GM12878 (cell line): ENCODE results near the gene MS4A4E. TPM values are rescaled to one million over a fixed set of nuclear protein-coding genes. Genes with fewer than 3 reads are reported as not detected.

Source experiments
- ATAC-seq: fragments of 200-7000 bp; cut with Tn5 transposase; 3 replicates; pipeline ENCODE4 v1.9.1; 2020; ENCODE audit warnings: mild to moderate bottlenecking, moderate library complexity
- BruUV-seq: library from RNA; stranded (reverse); fragments of 400-500 nt; replicated peaks from 2 replicates; lab custom pipeline; 2021; lab: Mats Ljungman, UMichigan
- CTCF ChIA-PET: fragments of 300-600 bp; sonication (Branson Sonifier 250); formaldehyde crosslinking; extraction: SDS; loops from one replicate; lab custom pipeline; 2021; ENCODE audit warnings: inconsistent platforms; lab: Yijun Ruan, JAX
- POLR2A ChIA-PET: fragments of 350-600 bp; formaldehyde crosslinking; extraction: SDS; loops from one replicate; lab custom pipeline; 2021; ENCODE audit warnings: inconsistent platforms; lab: Charles Lee
- RAD21 ChIA-PET: fragments of 300-600 bp; sonication (Branson Sonifier 250); formaldehyde crosslinking; loops from one replicate; lab custom pipeline; 2023; ENCODE audit warnings: antibody characterized with exemption; ENCODE audit not compliant: unreplicated experiment; lab: Charles Lee
- SMC1A ChIA-PET: fragments of 300-600 bp; sonication (Branson Sonifier 250); formaldehyde crosslinking; loops from one replicate; lab custom pipeline; 2023; ENCODE audit not compliant: unreplicated experiment, uncharacterized antibody; lab: Charles Lee
- DNase-seq: peaks from one replicate; pipeline ENCODE4 v3.0.0-alpha.2; 2011; ENCODE audit warnings: low read depth, low spot score
- FAIRE-seq: peaks from 3 replicates; lab custom pipeline; 2011; peaks lifted over from hg19 to GRCh38; lab: Jason Lieb, UNC
- H2AFZ ChIP-seq: 2 replicates; pipeline ENCODE4 v1.6.0; 2011; ENCODE audit warnings: low read depth, low read length, control low read depth; ENCODE audit not compliant: control insufficient read depth
- H3K27ac ChIP-seq: 2 replicates; pipeline ENCODE4 v1.5.1; 2011; ENCODE audit warnings: control low read depth; ENCODE audit not compliant: control insufficient read depth, insufficient read depth
- H3K27me3 ChIP-seq, 2 experiments: replicated peaks in 1 of 2; 2 replicates each; pipeline versions ENCODE4 v1.6.0 to v1.6.1; 2011; ENCODE audit warnings: low read length in 1 of 2; ENCODE audit not compliant: control insufficient read depth in 2 of 2, insufficient read depth in 2 of 2
- H3K36me3 ChIP-seq, 2 experiments: 2 replicates each; pipeline ENCODE4 v1.5.1; 2011; ENCODE audit warnings: low read length in 1 of 2; ENCODE audit not compliant: control insufficient read depth in 2 of 2, insufficient read depth in 2 of 2
- H3K4me1 ChIP-seq: 2 replicates; pipeline ENCODE4 v1.6.1; 2011; ENCODE audit warnings: mild to moderate bottlenecking, low read length, moderate library complexity, mixed read lengths; ENCODE audit not compliant: control insufficient read depth, insufficient read depth
- H3K4me2 ChIP-seq: 2 replicates; pipeline ENCODE4 v1.6.0; 2011; ENCODE audit warnings: control low read depth; ENCODE audit not compliant: control insufficient read depth, insufficient read depth
- H3K4me3 ChIP-seq: fragments of 200-600 bp; sonication (generic); 2 replicates; pipeline ENCODE4 v1.5.1; 2016
- H3K79me2 ChIP-seq: 2 replicates; pipeline ENCODE4 v1.6.0; 2011; ENCODE audit warnings: low read length; ENCODE audit not compliant: control insufficient read depth, insufficient read depth
- H3K9ac ChIP-seq: 2 replicates; pipeline ENCODE4 v1.8.0; 2011; ENCODE audit warnings: low read length, control low read depth, mixed read lengths; ENCODE audit not compliant: control insufficient read depth, insufficient read depth
- H3K9me3 ChIP-seq: replicated peaks from 3 replicates; pipeline ENCODE4 v1.5.1; 2011; ENCODE audit warnings: mild to moderate bottlenecking, low read length; ENCODE audit not compliant: control insufficient read depth, insufficient read depth
- H4K20me1 ChIP-seq: 2 replicates; pipeline ENCODE4 v1.6.0; 2011; ENCODE audit not compliant: control insufficient read depth, insufficient read depth
- ATF3 ChIP-seq: IDR thresholded peaks from 2 replicates; pipeline ENCODE4 v1.6.1; 2011; ENCODE audit warnings: low read depth, mild to moderate bottlenecking, low read length, moderate library complexity, borderline replicate concordance; ENCODE audit errors: extremely low read depth
- CHD1 ChIP-seq: IDR thresholded peaks from 2 replicates; pipeline ENCODE4 v1.6.1; 2012; ENCODE audit warnings: low read depth, low read length, improper control_type of control experiment
- CREB1 ChIP-seq: IDR thresholded peaks from 2 replicates; pipeline ENCODE4 v1.6.1; 2012; ENCODE audit warnings: low read depth, mild to moderate bottlenecking, inconsistent platforms
- FOXM1 ChIP-seq: IDR thresholded peaks from 2 replicates; pipeline ENCODE4 v1.6.1; 2012; ENCODE audit warnings: low read depth, mild to moderate bottlenecking, inconsistent platforms, low read length, moderate library complexity
- HSF1 ChIP-seq: fragments of 150-350 bp; IDR thresholded peaks from 2 replicates; pipeline ENCODE4 v1.6.1; 2014; ENCODE audit warnings: mild to moderate bottlenecking, low read depth, low read length
- MXI1 ChIP-seq: fragments of 150-350 bp; IDR thresholded peaks from 2 replicates; pipeline ENCODE4 v1.6.1; 2011; ENCODE audit warnings: low read depth, mild to moderate bottlenecking, inconsistent platforms, low read length, improper control_type of control experiment
- NRF1 ChIP-seq: conservative IDR thresholded peaks from 2 replicates; pipeline ENCODE4 v1.6.1; 2011; ENCODE audit warnings: mild to moderate bottlenecking, low read depth, low read length, improper control_type of control experiment
- WGBS: methylation state at CpG from one replicate; pipeline ENCODE4 v1.1.6; 2016; ENCODE audit warnings: low lambda C conversion rate; ENCODE audit not compliant: insufficient replicate concordance, insufficient coverage; ENCODE audit errors: missing lambda C conversion rate; 5-methylcytosine and 5-hydroxymethylcytosine counted together
- in situ Hi-C: fragments of 300-500 bp; cut with MboI; formaldehyde crosslinking; loops from 9 replicates; pipeline ENCODE4 v1.14.3; 2018; ENCODE audit warnings: mixed read lengths
- intact Hi-C: fragments of 100-400 bp; cut with micrococcal nuclease; formaldehyde crosslinking; loops from one replicate; pipeline ENCODE4 v1.14.2; 2022; ENCODE audit not compliant: unreplicated experiment
- polyA plus RNA-seq, 11 experiments: library from polyadenylated mRNA; depleted of rRNA in 4 of 11; unstranded in 6 of 11; stranded (reverse) in 5 of 11; fragments of >200 nt; fragmentation: Nextera tagmentation in 4 of 11; fragmentation: Illumina TruSeq in 1 of 11; extraction: Ambion mirVana in 4 of 11; extraction: Trizol in 1 of 11; gene quantifications; 1 replicate in 1 of 11; 2 replicates in 10 of 11; pipeline versions ENCODE4 v1.2.1 to v1.2.3, GENCODE V29; 2011 to 2016; ENCODE audit warnings: inconsistent platforms in 2 of 11, missing spikeins in 2 of 11, low read depth in 1 of 11
- total RNA-seq, 4 experiments: library from RNA; depleted of rRNA in 3 of 4; stranded (reverse); fragments of >200 nt in 3 of 4; fragmentation: Illumina TruSeq in 1 of 4; extraction: Trizol in 1 of 4; gene quantifications; 2 replicates each; pipeline versions ENCODE4 v1.2.1 to v1.2.3, GENCODE V29; 2013 to 2021

MS4A4E gene
- total and polyA plus RNA-seq, 10 of the 15 experiments (the other 5 are each of a cell fraction or from before 2014, with no cell fraction given): 0.06 to 0.92 (median 0.45) TPM; not detected in 3

GRCh38 chr11:60169264-60169915, 73.5 kb downstream of the MS4A4E start (continued):
- TF ChIP-seq CHD1: no peak
- TF ChIP-seq ATF3: no peak
- TF ChIP-seq NRF1: no peak
- TF ChIP-seq HSF1: no peak
- TF ChIP-seq CREB1: no peak

GRCh38 chr11:60168306-60168705, 74.6 kb downstream of the MS4A4E start:
- 8% methylated on average over 6 of the region's 6 CpGs for WGBS
- ChIA-PET RAD21 (no interaction called here), SMC1A (interaction anchor here (0.8 kb wide), 1 partner anchor 28 kb away, joined by 3 read pairs; no protein-coding TSS in a partner anchor), POLR2A (no interaction called here), CTCF (interaction anchor here (2.3 kb wide), 1 partner anchor 83 kb away, joined by 11 read pairs; no protein-coding TSS in a partner anchor)
- DNase-seq: no peak
- H4K20me1 ChIP-seq: no peaks in the 10 kb centered on the region
- no peak for FAIRE-seq
- intact Hi-C loops: no loop called here
- H3K4me2 ChIP-seq: no peak overlapping the region
- no peaks in the 10 kb centered on the region for H3K27me3 ChIP-seq
- H3K27ac ChIP-seq: no peak overlapping the region
- no peaks in the 10 kb centered on the region for H3K36me3 ChIP-seq
- TF ChIP-seq FOXM1 (no peak), MXI1 (no peak)
- H3K9ac ChIP-seq: no peak overlapping the region
- ATAC-seq: no peak
- no peak overlapping the region for H3K4me3 ChIP-seq
- H2AFZ ChIP-seq: no peak overlapping the region
- no TSS peak for BruUV-seq
- in situ Hi-C loops: no loop called here
- H3K79me2 ChIP-seq: no peaks in the 10 kb centered on the region
- peaks cover 8% of the 10 kb centered on the region; the same call in 2 of the 3 replicates for H3K9me3 ChIP-seq
- no peaks in the 10 kb centered on the region for H3K4me1 ChIP-seq
